UCSD-AML1 (cell line): ENCODE results near the gene LMO2.
A peak's percentile ranks its signal among the peaks of the same experiment; 100 is the strongest.
"Not testable (repeated sequence)": the region's sequence is repeated elsewhere in the genome, so short reads cannot be mapped to it uniquely, and the experiment has no call there.

ENCODE experiments used
- DNase-seq: peaks from one replicate; lab custom pipeline; 2025; ENCODE audit not compliant: unreplicated experiment; lab: John Stamatoyannopoulos, UW

Gene LMO2

GRCh38 chr11:33891714-33892327 lies at the start of gene LMO2:
TSS of gene LMO2 (minus strand) at chr11:33892076. CDS start at chr11:33869716, 22,360 bp downstream.
- DNase-seq, result peak; percentile 77

- DNase-seq, result no peak
These were observed 48.6 kb upstream of the LMO2 start for GRCh38 chr11:33940538-33940815.

- DNase-seq, result peak; percentile 45
These were observed 45.1 kb upstream of the LMO2 start for GRCh38 chr11:33936725-33937604.

GRCh38 chr11:33935461-33936456 lies 43.9 kb upstream of the LMO2 start:
- DNase-seq, result no peak

DNA sequence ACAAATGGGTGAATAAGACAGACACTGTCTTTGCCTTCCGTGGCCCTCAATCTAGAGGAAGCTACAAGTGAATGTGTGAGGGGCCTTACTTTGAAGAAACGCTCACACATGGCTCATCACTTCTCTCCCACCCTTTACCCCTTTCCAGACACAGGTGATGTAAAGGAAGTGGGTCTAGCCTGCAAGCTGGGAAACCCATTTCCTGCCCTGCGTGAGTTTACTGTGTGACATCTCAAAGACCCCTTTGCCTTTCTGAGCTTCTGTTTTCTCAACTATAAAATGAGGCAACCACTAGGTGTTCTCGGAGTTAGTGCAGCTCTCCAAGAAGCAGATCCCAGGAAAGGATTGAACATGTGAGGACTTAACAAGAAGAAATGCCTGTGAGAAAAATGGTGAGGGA lies 43.1 kb upstream of the LMO2 start:
- DNase-seq, result no peak

- DNase-seq, result no peak
These were observed 42.6 kb upstream of the LMO2 start for GRCh38 chr11:33934450-33934849.

GRCh38 chr11:33933602-33934001 lies 41.7 kb upstream of the LMO2 start:
- no peak for DNase-seq

DNA sequence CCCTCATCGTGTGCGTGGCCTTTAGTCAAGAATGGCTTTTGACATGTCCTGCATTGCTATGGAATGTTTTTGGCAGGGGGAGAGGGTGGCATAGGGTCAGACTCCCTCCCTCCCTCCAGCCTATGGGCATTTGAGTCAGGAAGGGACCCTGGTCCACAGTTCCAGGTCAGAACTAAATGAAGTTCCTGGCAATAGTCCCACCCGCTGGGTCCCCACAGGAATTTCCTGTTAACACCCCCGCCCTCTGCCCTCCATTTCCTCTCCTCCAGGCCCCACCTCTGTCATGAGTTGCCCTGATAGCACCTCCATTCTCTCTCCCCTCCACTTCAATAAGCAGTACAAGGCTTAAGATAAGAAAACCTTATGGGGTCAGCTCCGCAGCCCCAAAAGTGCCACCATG lies 40.8 kb upstream of the LMO2 start:
- peak; percentile 79 for DNase-seq

DNA sequence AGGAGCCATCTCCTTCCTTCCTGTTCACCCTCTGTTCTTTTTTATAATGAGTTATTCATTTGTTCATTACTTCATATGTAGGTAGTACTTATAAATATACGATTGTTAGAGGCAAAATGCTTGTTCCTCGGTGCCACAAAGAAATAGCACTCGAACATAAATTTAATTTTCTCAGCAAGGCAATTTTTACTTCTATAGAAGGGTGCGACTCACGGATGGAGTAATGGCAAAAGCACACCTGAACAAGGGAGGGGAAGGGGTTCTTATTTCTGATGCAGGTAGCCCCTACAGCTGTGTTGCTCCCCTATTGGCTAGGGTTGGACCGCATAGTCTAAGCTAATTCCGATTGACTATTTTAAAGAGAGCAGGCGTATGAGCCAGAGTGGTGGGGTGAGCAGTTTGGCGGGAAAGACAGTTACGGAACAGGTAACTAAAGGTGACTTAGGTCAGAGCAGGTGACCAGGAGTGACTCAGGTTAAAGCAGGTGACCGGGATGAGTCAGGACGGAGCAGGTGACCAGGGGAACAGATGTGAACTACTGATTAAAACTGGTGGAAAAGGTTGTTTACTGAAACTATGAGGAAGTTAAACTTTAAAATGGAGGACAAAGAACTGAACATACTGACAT lies 40.0 kb upstream of the LMO2 start:
- DNase-seq, result not testable (repeated sequence)

GRCh38 chr11:33931067-33931466 lies 39.2 kb upstream of the LMO2 start:
- no peak for DNase-seq

GRCh38 chr11:33930317-33931021 lies 38.6 kb upstream of the LMO2 start:
- peak; percentile 69 for DNase-seq

- DNase-seq, result no peak
These were observed 36.7 kb upstream of the LMO2 start for GRCh38 chr11:33928564-33928963.

- no peak for DNase-seq
These were observed 35.0 kb upstream of the LMO2 start for GRCh38 chr11:33926671-33927552.

- no peak for DNase-seq
These were observed 32.5 kb upstream of the LMO2 start for GRCh38 chr11:33924341-33924740.

GRCh38 chr11:33923626-33924025 lies 31.8 kb upstream of the LMO2 start:
- no peak for DNase-seq

GRCh38 chr11:33920838-33921613 lies 29.1 kb upstream of the LMO2 start:
- peak; percentile 55 for DNase-seq

DNA sequence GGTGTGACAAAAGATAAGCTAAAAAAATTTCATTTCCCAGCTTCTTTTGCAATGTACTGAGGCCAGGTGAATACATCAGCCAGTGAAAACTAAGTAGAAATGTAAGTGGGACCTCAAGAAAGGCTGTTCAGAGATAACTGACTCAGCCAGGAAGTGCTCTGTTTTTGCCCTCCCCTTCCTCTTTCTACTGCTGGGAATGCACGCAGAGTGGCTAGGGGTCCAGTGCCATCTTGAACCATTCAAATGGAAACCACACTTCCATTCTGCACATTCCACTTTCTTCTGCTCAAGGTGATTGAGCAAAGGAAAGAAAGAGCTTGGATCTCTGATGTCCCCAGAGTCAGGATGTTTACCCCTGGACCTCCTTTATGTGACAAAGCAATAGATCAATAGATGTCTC lies 27.8 kb upstream of the LMO2 start:
- no peak for DNase-seq

- not testable (repeated sequence) for DNase-seq
These were observed 25.5 kb upstream of the LMO2 start for GRCh38 chr11:33917402-33917801.

DNA sequence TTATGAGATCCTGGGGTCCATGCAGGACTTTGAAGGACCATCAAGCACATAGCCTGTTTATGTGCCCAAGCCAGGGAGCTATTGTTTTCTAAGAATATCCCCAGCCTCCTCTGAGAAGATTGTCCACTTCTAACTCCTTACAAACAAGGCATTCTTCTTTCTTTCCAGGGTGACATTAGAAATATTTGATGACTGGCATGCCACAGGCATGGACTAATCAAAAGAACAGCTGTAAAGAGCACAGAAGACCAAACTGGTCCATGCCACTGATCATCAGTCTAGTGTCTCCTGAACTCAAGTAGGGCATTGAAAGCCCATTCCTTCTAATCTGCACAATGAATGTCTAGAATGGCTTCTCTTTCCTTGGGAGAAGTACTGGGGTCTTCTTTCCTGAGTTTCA lies 24.9 kb upstream of the LMO2 start:
- no peak for DNase-seq
